A549 (cell line): ENCODE results near the gene EFHC2.

Source experiments
- CHD4 ChIP-seq: fragments of 200-600 bp; sonication (generic); IDR thresholded peaks from 2 replicates; pipeline ENCODE4 v1.6.1; 2016; ENCODE audit warnings: antibody characterized with exemption, mild to moderate bottlenecking, borderline replicate concordance
- JUN ChIP-seq, 2 experiments: fragments of >200 bp; sonication (Bioruptor Twin); formaldehyde crosslinking; IDR thresholded peaks; 2 replicates in 1 of 2; 3 replicates in 1 of 2; pipeline ENCODE4 v1.6.1; 2016 to 2017
- MAFK ChIP-seq: fragments of 450-650 bp; IDR thresholded peaks from 2 replicates; pipeline ENCODE4 v1.6.1; 2014; ENCODE audit not compliant: partially characterized antibody
- POLR2A ChIP-seq: IDR thresholded peaks from 2 replicates; pipeline ENCODE4 v1.6.1; 2012; ENCODE audit warnings: mild to moderate bottlenecking, low read length
- SMC3 ChIP-seq: fragments of >200 bp; sonication (Bioruptor Twin); formaldehyde crosslinking; IDR thresholded peaks from 3 replicates; pipeline ENCODE4 v1.6.1; 2018; ENCODE audit warnings: inconsistent platforms
- ZSCAN20 ChIP-seq: fragments of 250-450 bp; sonication (Bioruptor Pico); IDR thresholded peaks from 2 replicates; pipeline ENCODE4 v1.8.0; 2022; ENCODE audit warnings: mild to moderate bottlenecking, moderate library complexity
- TF ChIP-seq, protein P1 (sequence below): fragments of >200 bp; sonication (Bioruptor Twin); formaldehyde crosslinking; IDR thresholded peaks from 3 replicates; pipeline ENCODE4 v1.5.1; 2016
- TF ChIP-seq, protein P2 (sequence below): IDR thresholded peaks from 2 replicates; pipeline ENCODE4 v1.6.1; 2012

DNA sequence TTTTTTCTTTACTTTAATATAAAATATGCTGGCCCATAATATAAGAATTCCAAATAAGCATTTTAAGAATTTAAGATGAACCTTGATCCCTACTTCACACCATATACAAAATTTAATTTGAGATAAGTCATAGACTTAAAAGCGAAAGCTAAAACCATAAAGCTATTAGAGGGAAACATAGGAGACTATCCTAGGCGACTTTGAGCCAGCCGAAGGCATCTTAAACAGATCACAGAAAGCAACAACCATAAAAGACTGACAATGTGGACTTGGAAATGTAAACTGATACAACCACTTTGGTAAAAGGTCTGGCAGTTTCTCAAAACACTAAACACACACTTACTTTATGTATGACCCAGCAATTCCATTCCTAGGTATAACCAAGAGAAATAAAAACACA, 125.0 kb downstream of the EFHC2 start:
- TF ChIP-seq, protein P1, sequence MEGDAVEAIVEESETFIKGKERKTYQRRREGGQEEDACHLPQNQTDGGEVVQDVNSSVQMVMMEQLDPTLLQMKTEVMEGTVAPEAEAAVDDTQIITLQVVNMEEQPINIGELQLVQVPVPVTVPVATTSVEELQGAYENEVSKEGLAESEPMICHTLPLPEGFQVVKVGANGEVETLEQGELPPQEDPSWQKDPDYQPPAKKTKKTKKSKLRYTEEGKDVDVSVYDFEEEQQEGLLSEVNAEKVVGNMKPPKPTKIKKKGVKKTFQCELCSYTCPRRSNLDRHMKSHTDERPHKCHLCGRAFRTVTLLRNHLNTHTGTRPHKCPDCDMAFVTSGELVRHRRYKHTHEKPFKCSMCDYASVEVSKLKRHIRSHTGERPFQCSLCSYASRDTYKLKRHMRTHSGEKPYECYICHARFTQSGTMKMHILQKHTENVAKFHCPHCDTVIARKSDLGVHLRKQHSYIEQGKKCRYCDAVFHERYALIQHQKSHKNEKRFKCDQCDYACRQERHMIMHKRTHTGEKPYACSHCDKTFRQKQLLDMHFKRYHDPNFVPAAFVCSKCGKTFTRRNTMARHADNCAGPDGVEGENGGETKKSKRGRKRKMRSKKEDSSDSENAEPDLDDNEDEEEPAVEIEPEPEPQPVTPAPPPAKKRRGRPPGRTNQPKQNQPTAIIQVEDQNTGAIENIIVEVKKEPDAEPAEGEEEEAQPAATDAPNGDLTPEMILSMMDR, result no peak
- TF ChIP-seq, protein P2, sequence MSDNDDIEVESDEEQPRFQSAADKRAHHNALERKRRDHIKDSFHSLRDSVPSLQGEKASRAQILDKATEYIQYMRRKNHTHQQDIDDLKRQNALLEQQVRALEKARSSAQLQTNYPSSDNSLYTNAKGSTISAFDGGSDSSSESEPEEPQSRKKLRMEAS, result no peak
- TF ChIP-seq MAFK (no peak), CHD4 (no peak), JUN (IDR thresholded peaks at IDR 0.05) (no peak), ZSCAN20 (CRISPR knock-in tag) (no peak), SMC3 (no peak), POLR2A (no peak)
